Measurements from ENCODE around the gene BRSK2.
"Not testable (repeated sequence)": the region's sequence is repeated elsewhere in the genome, so short reads cannot be mapped to it uniquely, and the experiment has no call there.

BRSK2 gene

GRCh38 chr11:1397146-1397861 is 7.6 kb downstream of the BRSK2 start:
- no peak for DNase-seq

DNA sequence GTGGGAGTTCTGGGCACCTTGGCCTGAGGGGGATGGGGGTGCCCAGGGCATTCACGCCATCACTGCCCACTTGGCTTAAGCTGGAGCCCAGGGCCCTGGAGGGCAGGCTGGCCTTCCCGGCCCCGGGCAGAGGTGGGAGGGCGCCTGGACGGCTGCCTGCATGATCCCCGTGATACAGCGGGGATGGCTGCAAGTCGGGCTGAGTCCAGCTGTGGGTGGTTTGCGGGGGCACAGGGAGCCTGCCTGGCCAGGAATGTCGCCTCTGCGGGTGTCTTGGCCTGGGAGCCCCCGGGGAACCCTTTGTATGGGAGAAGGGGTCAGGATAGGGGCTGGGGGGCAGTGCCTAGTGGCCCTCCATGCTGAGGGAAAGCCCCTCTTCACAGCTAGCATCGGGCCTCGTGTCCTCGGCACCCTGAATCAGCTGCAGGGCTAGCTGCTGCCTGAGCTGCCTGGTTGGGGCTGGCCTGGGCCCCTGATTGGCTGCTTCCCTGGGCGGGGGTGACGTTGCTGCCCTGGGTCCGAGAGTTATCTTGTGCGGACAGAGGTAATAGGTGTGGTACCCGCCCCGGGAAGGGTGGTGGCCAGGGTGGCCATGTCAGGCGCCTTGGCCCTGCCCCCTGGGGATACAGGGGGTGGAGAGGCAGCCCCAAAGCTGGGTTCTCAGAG is 8.3 kb downstream of the BRSK2 start:
- no peak for DNase-seq

DNA sequence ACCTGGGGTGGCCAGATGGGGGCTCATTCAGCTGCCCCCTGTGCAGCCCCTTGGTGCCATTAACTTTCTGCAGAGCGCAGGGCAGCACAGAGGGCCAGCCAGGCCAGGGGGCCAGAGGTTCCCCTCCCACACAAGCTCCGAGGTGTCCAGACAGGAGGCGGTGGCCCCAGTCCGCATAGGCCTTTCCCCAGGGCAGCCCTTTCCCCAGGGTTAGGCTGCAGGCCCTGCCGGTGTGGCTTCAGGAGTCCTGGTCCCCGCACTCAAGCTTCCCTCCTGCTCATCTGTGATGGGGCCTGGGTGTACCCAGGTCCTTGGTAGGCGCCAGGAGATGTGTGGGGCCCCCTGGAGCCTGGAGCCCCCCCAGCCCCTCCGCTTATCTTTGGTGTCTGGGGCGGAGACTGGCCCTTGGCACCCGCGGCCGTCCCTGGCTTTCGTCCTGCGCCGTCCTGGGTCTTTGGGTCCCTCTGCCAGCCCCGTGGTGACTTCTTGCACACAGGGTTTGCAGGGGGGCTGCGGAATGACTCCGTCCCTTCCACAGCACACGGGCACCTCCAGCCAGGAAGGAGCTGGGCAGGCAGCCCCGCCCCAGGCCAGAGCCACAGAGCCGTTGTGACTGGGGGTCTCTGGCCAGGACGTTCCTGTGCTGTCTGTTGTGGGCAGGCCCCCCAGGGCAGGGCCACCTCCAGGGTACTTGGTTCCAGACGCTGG is 8.9 kb downstream of the BRSK2 start:
- DNase-seq = no peak

- DNase-seq = no peak
Observed at GRCh38 chr11:1399386-1400316, 9.9 kb downstream of the BRSK2 start.

DNA sequence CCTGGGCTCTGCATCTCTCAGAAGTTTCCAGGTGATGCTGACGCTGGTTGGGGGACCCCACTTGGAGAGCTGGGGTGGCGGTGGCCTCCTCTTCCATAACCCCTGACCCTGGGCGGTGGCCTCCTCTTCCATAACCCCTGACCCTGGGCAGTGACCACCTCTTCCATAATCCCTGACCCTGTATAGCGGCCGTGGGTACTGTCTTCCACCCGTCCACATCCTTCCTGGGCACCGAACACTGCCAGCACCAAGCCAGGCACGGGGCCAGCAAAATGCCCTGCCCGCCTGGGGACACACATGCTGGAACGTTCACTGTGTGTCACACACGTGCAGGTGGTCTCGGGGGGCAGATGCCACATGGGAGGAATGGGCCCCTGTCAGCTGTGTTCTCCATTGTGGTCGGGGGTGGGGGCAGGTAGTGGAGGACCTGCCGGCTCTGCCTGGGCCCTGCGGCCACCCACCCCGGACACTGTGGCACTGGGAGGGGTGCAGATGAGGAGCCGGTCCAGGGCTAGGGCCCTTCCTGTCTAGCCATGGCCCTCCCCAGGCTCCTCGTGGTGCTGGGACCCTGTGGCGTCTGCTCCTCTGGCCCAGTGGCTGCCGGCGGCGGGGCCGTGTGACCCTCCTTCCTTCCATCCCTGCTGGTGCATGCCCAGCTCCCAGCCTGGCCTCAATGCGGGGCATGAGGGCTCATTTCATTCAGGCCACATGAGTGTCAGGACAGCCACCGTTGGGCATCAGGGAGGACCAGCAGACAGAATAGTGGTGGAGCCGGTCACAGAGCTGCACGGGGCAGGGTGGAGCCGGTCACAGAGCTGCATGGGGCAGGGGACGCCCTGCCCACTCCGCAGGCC is 10.8 kb downstream of the BRSK2 start:
- no peak for DNase-seq

GRCh38 chr11:1401171-1401445 is 11.4 kb downstream of the BRSK2 start:
- no peak for DNase-seq

DNA sequence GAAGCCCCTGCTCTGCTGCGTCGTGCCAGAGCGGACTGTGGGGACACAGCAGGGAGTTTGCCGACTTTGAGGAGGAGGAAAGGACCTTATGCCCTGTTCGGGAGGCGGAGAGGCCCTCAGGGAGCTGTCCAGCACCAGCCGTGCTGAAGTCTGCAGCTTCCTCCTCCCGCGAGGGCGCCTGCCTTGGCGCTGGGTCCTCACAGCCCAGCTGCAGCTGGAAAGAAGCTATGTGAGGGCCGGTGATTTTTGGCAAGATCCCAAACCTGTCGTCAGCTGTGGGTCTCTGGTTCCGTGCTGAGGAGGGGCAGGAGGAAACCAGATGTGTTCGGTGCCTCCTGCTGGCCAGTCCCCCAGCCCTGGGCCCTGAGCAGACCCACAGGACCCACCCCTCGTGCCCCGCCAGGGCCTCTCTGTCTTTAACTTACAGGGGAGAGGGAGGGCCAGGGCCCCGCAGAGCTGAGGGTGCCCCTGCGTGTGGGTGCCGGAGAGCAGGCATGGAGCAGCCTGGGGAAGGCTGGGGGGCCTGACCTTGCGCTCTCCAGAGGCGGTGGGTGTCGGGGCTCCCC is 12.0 kb downstream of the BRSK2 start:
- no peak for DNase-seq

- no peak for DNase-seq
Observed at GRCh38 chr11:1402355-1403077, 12.8 kb downstream of the BRSK2 start.

DNA sequence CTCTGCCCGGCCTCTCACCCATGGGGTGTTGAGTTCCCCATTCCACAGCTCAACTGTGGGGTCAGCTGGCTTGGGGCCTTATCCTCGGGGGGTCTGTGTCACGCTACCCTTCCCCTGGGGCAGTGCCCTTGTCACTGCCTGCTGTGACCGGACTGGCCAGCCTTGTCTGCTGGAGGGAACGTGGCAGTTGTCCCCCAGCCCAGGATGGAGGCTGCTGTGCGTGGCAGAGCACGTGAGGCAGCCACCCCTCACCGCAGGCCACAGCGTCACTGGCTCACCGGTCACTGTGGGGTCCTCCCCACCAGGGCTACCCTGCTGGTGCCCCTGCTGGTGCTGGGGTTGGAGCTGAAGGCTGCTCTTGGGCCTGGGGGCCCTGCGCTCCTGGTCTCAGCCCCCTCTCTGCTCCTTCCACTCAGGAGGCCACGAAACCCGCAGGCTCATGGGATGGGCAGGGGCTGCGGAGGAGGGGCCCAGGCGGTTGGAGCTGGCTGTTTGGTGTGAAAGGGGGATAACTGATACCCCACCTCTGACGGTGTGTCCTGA is 13.4 kb downstream of the BRSK2 start:
- no peak for DNase-seq

DNA sequence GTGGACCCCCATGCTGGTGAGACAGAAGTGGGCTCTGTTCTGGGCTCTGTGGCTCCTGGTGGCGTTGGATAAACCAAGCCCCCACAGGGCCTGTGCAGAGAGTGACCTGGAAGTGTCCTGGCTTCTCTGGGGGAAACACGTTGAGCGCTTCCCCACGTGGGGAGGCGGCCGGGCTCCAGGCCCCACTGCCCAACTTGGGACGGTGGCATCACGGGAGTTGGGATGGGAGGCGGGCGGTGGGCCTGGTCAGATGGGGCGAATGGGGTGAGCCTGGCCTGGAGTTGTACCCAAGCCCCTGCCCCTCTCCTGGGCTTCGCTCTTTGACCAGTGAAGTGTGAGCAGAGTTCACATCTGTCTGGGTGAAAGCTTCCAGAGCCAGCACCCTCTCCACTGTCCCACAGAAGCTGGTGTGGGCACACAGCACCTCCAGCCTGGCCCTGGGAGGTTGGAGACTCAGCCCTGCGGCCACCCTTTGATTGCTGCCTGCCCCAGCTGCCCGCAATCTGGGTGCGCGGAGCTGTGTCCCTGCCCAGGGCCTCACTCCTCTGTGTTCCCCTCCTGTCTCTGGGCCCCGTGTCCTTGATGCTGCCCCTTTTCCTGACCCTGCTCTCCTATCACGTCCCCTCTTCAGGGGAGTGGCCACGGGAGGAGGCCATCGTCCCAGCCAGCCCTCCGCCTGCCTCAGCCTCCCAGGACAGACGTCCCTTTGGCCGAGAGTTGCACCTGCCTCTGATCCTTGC is 14.2 kb downstream of the BRSK2 start:
- no peak for DNase-seq

- DNase-seq = no peak
Observed at GRCh38 chr11:1404461-1405185, 14.9 kb downstream of the BRSK2 start.

- no peak for DNase-seq
Observed at GRCh38 chr11:1405186-1406020, 15.7 kb downstream of the BRSK2 start.

- DNase-seq = no peak
Observed at GRCh38 chr11:1406571-1407485, 17.1 kb downstream of the BRSK2 start.

- DNase-seq = no peak
Observed at GRCh38 chr11:1407668-1408067, 17.9 kb downstream of the BRSK2 start.

DNA sequence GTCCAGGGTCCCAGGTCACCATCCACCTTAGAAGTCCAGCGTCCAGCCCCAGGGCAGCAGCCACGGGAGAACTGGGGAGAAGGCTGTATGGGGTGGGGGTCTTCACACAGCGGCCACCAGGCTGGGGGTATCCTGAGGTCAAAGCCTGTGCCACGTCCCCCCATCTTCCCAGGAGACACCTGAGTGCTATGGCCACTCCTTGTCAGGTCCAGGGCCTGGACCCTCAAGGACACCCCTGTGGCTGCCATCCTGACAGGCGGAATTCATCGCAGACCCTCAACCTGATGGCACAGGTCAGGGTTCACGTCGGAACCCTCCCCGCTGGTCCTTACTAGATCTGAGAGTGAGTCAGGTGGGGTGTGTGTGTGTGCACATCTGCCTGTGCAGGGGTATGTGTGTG is 18.6 kb downstream of the BRSK2 start:
- DNase-seq = no peak

DNA sequence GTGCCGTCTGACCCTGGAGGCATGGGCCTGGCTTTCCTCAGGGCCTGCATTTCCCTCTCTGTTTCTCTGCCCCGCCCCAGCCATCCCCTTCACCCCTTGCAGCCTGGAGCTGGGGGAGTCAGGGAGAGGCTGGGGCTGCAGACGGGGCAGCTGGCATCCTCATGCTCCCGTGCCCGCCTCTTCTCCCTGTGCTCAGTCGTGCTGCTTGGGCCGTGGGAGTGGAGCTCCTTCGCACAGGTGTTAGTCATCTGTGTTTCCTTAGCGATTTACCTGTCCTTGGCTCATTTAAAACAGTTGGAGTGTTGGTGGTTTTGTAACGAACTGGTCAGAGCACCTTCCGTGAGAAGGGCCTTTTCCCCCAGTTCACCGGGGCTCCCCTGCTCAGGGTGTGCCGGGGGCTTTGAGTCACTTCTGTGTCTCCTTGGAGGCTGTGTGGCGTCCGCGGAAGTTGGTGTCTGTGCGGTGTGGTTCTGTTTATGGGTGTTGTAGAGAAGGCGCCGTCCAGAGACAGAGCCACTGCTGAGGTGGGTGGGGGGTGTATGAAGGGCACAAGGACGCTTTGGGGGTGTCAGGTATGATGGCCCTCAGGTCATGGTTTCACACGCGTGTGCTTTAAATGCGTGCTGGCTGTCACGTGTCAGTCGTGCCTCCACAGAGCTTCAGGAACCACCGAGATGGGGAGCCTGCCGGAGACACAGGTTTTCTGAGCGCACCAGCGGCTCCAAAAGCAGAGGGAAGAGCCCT is 19.5 kb downstream of the BRSK2 start:
- DNase-seq = no peak

DNA sequence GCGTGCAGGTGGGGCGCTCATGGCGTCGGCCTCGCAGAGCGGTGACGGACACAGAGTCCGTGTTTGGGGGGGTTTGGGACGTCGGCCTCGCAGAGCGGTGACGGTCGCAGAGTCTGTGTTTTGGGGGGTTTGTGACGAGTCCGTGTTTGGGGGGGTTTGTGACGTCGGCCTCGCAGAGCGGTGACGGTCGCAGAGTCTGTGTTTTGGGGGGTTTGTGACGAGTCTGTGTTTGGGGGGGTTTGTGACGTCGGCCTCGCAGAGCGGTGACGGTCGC is 20.1 kb downstream of the BRSK2 start:
- not testable (repeated sequence) for DNase-seq
